ENCODE data around the gene TMEM270.

- TF ChIP-seq GATA3 (IDR thresholded peaks at IDR 0.05; ENCODE audit: low read depth, low read length) (no peak), GATA2 (IDR thresholded peaks at IDR 0.05; ENCODE audit: low read depth, low read length) (no peak)
Measured at GRCh38 chr7:73871163-73872011, 10.4 kb downstream of the TMEM270 start.
